ENCODE results near the gene YRDC.
A peak's percentile ranks its signal among the peaks of the same experiment; 100 is the strongest.

The YRDC gene

GRCh38 chr1:37765916-37766664 is 41.9 kb downstream of the YRDC start:
- DNase-seq = peak; percentile 23

GRCh38 chr1:37764888-37765441 is 43.0 kb downstream of the YRDC start, which contains the start of gene EPHA10:
TSS of gene EPHA10 (minus strand) at chr1:37765120. CDS start at chr1:37765066, 54 bp downstream.
- no peak for DNase-seq

GRCh38 chr1:37764414-37764825 is 43.6 kb downstream of the YRDC start:
- peak; percentile 9 for DNase-seq

DNA sequence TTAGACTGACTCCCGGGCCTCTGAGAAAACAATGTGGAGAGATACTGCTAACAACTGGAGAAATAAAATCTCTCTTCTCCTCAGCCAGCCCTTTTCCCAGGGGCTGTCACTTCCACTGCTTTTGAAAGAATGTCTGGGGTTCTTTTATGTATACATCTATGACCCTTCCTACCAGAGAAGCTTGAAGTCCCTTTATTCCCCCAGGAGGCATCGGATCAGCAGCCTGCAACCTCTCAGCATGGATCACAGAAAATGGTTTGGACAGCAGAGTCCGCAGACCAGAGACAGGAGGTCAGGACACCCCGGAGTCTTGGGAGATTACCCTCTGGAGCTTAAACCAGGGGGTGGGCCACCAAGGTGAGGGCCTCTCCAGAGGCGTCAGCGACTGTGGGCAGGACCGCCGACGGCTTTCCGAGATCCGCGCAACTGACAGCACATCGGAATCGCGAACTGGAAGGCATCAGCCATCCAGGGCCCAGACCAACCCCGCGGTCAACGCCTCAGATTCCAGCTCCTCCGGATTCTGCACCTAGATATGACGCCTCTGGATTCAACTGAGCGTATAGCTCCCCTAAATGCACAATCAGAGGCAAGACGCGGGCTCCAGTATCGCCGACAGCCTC is 44.1 kb downstream of the YRDC start:
- no peak for DNase-seq

- no peak for DNase-seq
Observed at GRCh38 chr1:37762516-37762915, 45.5 kb downstream of the YRDC start.

- no peak for DNase-seq
Observed at GRCh38 chr1:37761416-37762095, 46.5 kb downstream of the YRDC start.

- DNase-seq = no peak
Observed at GRCh38 chr1:37759451-37759850, 48.6 kb downstream of the YRDC start.

DNA sequence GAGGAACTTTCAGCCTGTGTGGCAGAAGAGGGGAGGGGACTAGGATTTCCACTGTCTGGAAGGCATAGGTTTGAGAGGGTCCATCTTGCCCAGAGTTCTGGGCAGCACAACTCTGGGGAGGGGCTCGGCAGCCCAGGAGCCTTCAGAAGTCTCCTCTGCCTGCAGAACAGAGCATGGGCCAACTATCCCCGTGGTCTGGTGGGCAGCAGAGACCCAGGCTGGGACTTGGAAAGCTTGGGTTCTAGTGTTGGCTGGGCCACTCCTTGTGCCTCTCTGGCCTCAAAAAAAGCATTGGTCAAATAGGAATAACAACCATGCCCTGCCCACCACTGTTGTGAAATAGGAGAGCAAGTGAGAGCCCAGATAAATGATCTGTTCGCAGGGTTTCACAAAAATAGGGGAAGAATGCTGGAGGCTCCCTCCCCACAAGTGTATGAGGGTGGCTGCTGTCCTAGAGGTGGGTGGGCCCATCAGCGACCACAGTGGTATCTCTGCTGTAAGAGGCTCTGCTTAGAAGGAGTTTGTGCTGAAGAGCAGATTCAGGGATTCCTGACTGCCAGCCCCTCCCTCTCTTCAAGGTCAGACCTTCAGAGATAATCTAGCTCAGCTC is 52.0 kb downstream of the YRDC start:
- DNase-seq = peak; percentile 57

DNA sequence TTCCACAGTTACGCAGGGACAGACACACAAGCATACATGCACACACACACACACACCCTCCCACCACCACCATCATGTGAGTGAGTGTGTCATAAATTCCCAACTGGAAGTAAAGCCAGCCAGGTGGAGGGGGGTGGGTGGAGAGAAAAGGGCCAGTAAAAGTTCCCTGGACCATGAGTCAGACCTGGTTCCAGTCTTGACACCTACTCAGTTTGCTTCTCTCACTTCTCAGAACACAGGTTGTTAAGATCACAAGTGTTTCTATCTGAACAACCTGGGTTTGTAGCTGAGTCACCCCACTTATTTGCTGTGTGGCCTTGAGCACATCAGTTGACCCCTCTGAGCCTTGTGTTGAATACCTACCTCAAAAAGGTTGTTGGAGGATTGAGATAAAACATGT is 52.7 kb downstream of the YRDC start:
- no peak for DNase-seq

GRCh38 chr1:37753473-37754321 is 54.3 kb downstream of the YRDC start:
- no peak for DNase-seq

Data from MV-4-11 (cell line).